ENCODE data around the gene SPEF2.

- TF ChIP-seq ZNF550 (CRISPR knock-in tag; IDR thresholded peaks at IDR 0.05; ENCODE audit: borderline replicate concordance) = no peak
- no peak for TF ChIP-seq ZNF564 (CRISPR knock-in tag; IDR thresholded peaks at IDR 0.05)
- TF ChIP-seq CTCF (CRISPR knock-in tag; IDR thresholded peaks at IDR 0.05) = no peak
- no peak for TF ChIP-seq ZBTB33 (CRISPR knock-in tag; IDR thresholded peaks at IDR 0.05)
- TF ChIP-seq, protein P1, sequence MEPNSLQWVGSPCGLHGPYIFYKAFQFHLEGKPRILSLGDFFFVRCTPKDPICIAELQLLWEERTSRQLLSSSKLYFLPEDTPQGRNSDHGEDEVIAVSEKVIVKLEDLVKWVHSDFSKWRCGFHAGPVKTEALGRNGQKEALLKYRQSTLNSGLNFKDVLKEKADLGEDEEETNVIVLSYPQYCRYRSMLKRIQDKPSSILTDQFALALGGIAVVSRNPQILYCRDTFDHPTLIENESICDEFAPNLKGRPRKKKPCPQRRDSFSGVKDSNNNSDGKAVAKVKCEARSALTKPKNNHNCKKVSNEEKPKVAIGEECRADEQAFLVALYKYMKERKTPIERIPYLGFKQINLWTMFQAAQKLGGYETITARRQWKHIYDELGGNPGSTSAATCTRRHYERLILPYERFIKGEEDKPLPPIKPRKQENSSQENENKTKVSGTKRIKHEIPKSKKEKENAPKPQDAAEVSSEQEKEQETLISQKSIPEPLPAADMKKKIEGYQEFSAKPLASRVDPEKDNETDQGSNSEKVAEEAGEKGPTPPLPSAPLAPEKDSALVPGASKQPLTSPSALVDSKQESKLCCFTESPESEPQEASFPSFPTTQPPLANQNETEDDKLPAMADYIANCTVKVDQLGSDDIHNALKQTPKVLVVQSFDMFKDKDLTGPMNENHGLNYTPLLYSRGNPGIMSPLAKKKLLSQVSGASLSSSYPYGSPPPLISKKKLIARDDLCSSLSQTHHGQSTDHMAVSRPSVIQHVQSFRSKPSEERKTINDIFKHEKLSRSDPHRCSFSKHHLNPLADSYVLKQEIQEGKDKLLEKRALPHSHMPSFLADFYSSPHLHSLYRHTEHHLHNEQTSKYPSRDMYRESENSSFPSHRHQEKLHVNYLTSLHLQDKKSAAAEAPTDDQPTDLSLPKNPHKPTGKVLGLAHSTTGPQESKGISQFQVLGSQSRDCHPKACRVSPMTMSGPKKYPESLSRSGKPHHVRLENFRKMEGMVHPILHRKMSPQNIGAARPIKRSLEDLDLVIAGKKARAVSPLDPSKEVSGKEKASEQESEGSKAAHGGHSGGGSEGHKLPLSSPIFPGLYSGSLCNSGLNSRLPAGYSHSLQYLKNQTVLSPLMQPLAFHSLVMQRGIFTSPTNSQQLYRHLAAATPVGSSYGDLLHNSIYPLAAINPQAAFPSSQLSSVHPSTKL (CRISPR knock-in tag; IDR thresholded peaks at IDR 0.05) = no peak
- no peak for TF ChIP-seq FOXA1 (IDR thresholded peaks at IDR 0.05)
- TF ChIP-seq FOXA1 (CRISPR knock-in tag; IDR thresholded peaks at IDR 0.05) = no peak
- no peak for TF ChIP-seq MYC (CRISPR knock-in tag; IDR thresholded peaks at IDR 0.05; ENCODE audit: borderline replicate concordance)
- TF ChIP-seq, protein P2, sequence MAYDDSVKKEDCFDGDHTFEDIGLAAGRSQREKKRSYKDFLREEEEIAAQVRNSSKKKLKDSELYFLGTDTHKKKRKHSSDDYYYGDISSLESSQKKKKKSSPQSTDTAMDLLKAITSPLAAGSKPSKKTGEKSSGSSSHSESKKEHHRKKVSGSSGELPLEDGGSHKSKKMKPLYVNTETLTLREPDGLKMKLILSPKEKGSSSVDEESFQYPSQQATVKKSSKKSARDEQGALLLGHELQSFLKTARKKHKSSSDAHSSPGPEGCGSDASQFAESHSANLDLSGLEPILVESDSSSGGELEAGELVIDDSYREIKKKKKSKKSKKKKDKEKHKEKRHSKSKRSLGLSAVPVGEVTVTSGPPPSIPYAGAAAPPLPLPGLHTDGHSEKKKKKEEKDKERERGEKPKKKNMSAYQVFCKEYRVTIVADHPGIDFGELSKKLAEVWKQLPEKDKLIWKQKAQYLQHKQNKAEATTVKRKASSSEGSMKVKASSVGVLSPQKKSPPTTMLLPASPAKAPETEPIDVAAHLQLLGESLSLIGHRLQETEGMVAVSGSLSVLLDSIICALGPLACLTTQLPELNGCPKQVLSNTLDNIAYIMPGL (CRISPR knock-in tag; IDR thresholded peaks at IDR 0.05; ENCODE audit: borderline replicate concordance in 1 of 2, low read depth in 1 of 2) = no peak
- TF ChIP-seq, protein P3, sequence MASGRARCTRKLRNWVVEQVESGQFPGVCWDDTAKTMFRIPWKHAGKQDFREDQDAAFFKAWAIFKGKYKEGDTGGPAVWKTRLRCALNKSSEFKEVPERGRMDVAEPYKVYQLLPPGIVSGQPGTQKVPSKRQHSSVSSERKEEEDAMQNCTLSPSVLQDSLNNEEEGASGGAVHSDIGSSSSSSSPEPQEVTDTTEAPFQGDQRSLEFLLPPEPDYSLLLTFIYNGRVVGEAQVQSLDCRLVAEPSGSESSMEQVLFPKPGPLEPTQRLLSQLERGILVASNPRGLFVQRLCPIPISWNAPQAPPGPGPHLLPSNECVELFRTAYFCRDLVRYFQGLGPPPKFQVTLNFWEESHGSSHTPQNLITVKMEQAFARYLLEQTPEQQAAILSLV (CRISPR knock-in tag; IDR thresholded peaks at IDR 0.05; ENCODE audit: borderline replicate concordance) = no peak
- TF ChIP-seq ZNF781 (CRISPR knock-in tag; IDR thresholded peaks at IDR 0.05; ENCODE audit: borderline replicate concordance, not compliant biosample characterization) = no peak
- no peak for TF ChIP-seq SRF (IDR thresholded peaks at IDR 0.05; ENCODE audit: low read depth, low read length)
- TF ChIP-seq NFYB (CRISPR knock-in tag; IDR thresholded peaks at IDR 0.05) = no peak
- TF ChIP-seq, protein P4, sequence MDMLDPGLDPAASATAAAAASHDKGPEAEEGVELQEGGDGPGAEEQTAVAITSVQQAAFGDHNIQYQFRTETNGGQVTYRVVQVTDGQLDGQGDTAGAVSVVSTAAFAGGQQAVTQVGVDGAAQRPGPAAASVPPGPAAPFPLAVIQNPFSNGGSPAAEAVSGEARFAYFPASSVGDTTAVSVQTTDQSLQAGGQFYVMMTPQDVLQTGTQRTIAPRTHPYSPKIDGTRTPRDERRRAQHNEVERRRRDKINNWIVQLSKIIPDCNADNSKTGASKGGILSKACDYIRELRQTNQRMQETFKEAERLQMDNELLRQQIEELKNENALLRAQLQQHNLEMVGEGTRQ (IDR thresholded peaks at IDR 0.05; ENCODE audit: low read depth, low read length) = no peak
- TF ChIP-seq, protein P4 (CRISPR knock-in tag; IDR thresholded peaks at IDR 0.05; ENCODE audit: borderline replicate concordance) = no peak
These were observed 30.0 kb downstream of the SPEF2 start for GRCh38 chr5:35647712-35648111.
